HEK293 (cell line): Measurements from ENCODE around the gene PDK4.

Source experiments
- CTCF ChIP-seq: fragments of 450-650 bp; formaldehyde crosslinking; IDR thresholded peaks from 2 replicates; pipeline ENCODE4 v1.5.1; 2016; ENCODE audit warnings: missing biosample characterization, missing genetic modification characterization
- GLI2 ChIP-seq: fragments of 450-650 bp; formaldehyde crosslinking; IDR thresholded peaks from 2 replicates; pipeline ENCODE4; 2017; ENCODE audit warnings: missing biosample characterization, missing genetic modification characterization, low read depth, borderline replicate concordance
- MYNN ChIP-seq: fragments of 450-650 bp; formaldehyde crosslinking; IDR thresholded peaks from 2 replicates; pipeline ENCODE4 v1.5.1; 2016; ENCODE audit warnings: missing biosample characterization, missing genetic modification characterization, borderline replicate concordance
- PRDM4 ChIP-seq: fragments of 450-650 bp; formaldehyde crosslinking; IDR thresholded peaks from 2 replicates; pipeline ENCODE4 v1.5.1; 2017; ENCODE audit warnings: missing biosample characterization, missing genetic modification characterization
- REST ChIP-seq: fragments of 450-650 bp; formaldehyde crosslinking; IDR thresholded peaks from 2 replicates; pipeline ENCODE4 v1.5.1; 2016; ENCODE audit warnings: missing biosample characterization, missing genetic modification characterization
- YY1 ChIP-seq: fragments of 450-650 bp; formaldehyde crosslinking; IDR thresholded peaks from 2 replicates; pipeline ENCODE4 v1.5.1; 2018; ENCODE audit warnings: missing biosample characterization, missing genetic modification characterization
- ZBTB21 ChIP-seq: fragments of 450-650 bp; formaldehyde crosslinking; IDR thresholded peaks from 2 replicates; pipeline ENCODE4 v1.5.1; 2017; ENCODE audit warnings: missing biosample characterization, missing genetic modification characterization
- ZFP3 ChIP-seq: fragments of 450-650 bp; formaldehyde crosslinking; IDR thresholded peaks from 2 replicates; pipeline ENCODE4 v1.5.1; 2016; ENCODE audit warnings: low read depth, missing biosample characterization, missing genetic modification characterization
- ZNF146 ChIP-seq: fragments of 450-650 bp; formaldehyde crosslinking; IDR thresholded peaks from 2 replicates; pipeline ENCODE4 v1.5.1; 2016; ENCODE audit warnings: missing biosample characterization, missing genetic modification characterization
- ZNF16 ChIP-seq: fragments of 450-650 bp; formaldehyde crosslinking; IDR thresholded peaks from 2 replicates; pipeline ENCODE4 v1.5.1; 2016; ENCODE audit warnings: low read depth, missing biosample characterization, missing genetic modification characterization
- ZNF274 ChIP-seq, 2 experiments: fragments of 200-500 bp in 1 of 2; fragments of 450-650 bp in 1 of 2; sonication (Bioruptor generic) in 1 of 2; formaldehyde crosslinking in 1 of 2; IDR thresholded peaks; 2 replicates each; pipeline versions ENCODE4 v1.5.1 to v1.6.1; 2014 to 2016; ENCODE audit warnings: borderline replicate concordance in 1 of 2, inconsistent platforms in 1 of 2, low read length in 1 of 2, missing biosample characterization in 1 of 2, missing genetic modification characterization in 1 of 2
- ZNF311 ChIP-seq: fragments of 450-650 bp; formaldehyde crosslinking; IDR thresholded peaks from 2 replicates; pipeline ENCODE4 v1.5.1; 2017; ENCODE audit warnings: missing biosample characterization, missing genetic modification characterization, borderline replicate concordance
- ZNF423 ChIP-seq: fragments of 450-650 bp; formaldehyde crosslinking; IDR thresholded peaks from 2 replicates; pipeline ENCODE4 v1.5.1; 2016; ENCODE audit warnings: missing biosample characterization, missing genetic modification characterization
- ZNF473 ChIP-seq: fragments of 450-650 bp; formaldehyde crosslinking; IDR thresholded peaks from 2 replicates; pipeline ENCODE4 v1.5.1; 2017; ENCODE audit warnings: missing biosample characterization, missing genetic modification characterization

- TF ChIP-seq CTCF = no peak
- no peak for TF ChIP-seq ZNF16 (tag by site-specific recombination)
- TF ChIP-seq ZFP3 (tag by site-specific recombination) = no peak
- no peak for TF ChIP-seq GLI2 (tag by site-specific recombination)
- no peak for TF ChIP-seq YY1
- no peak for TF ChIP-seq ZNF274 (IDR thresholded peaks at IDR 0.05; ENCODE audit: low read length)
- no peak for TF ChIP-seq ZNF274 (tag by site-specific recombination; IDR thresholded peaks at IDR 0.05; ENCODE audit: borderline replicate concordance)
- no peak for TF ChIP-seq ZNF473
- no peak for TF ChIP-seq ZNF423 (tag by site-specific recombination)
- TF ChIP-seq MYNN (tag by site-specific recombination) = no peak
- no peak for TF ChIP-seq ZNF146
- TF ChIP-seq ZNF311 = no peak
- no peak for TF ChIP-seq PRDM4 (tag by site-specific recombination)
- TF ChIP-seq REST (tag by site-specific recombination) = no peak
- no peak for TF ChIP-seq ZBTB21 (tag by site-specific recombination)
Observed at GRCh38 chr7:95630702-95631458, 34.6 kb upstream of the PDK4 start.
